BE2C (cell line): ENCODE measurements around the gene FAM193A.
A peak's percentile ranks its signal among the peaks of the same experiment; 100 is the strongest.

Experiments used
- DNase-seq: peaks from one replicate; pipeline ENCODE4 v3.0.0-alpha.2; 2020
- H3K27me3 ChIP-seq: fragments of 250-450 bp; sonication (Bioruptor Pico); 2 replicates; pipeline ENCODE4 v1.5.1; 2020; ENCODE audit warnings: mild to moderate bottlenecking
- H3K36me3 ChIP-seq: fragments of 250-450 bp; sonication (Bioruptor Pico); 2 replicates; pipeline ENCODE4 v1.5.1; 2020; ENCODE audit warnings: mild to moderate bottlenecking
- H3K4me1 ChIP-seq: fragments of 250-450 bp; sonication (Bioruptor Pico); 2 replicates; pipeline ENCODE4 v1.5.1; 2020
- H3K4me3 ChIP-seq: 2 replicates; pipeline ENCODE4 v1.5.1; 2011; ENCODE audit warnings: low read depth, low read length
- H3K9me3 ChIP-seq: fragments of 250-450 bp; sonication (Bioruptor Pico); 2 replicates; pipeline ENCODE4 v1.5.1; 2020
- TF ChIP-seq, protein P1 (sequence below): IDR thresholded peaks from 2 replicates; pipeline ENCODE4 v1.5.1; 2012; ENCODE audit warnings: mild to moderate bottlenecking, low read depth, low read length

FAM193A gene

GRCh38 chr4:2515830-2516550 lies 20.5 kb upstream of the FAM193A start:
- H3K4me1 ChIP-seq, result no peaks in the 10 kb centered on the region
- no peaks in the 10 kb centered on the region for H3K27me3 ChIP-seq
- TF ChIP-seq, protein P1, sequence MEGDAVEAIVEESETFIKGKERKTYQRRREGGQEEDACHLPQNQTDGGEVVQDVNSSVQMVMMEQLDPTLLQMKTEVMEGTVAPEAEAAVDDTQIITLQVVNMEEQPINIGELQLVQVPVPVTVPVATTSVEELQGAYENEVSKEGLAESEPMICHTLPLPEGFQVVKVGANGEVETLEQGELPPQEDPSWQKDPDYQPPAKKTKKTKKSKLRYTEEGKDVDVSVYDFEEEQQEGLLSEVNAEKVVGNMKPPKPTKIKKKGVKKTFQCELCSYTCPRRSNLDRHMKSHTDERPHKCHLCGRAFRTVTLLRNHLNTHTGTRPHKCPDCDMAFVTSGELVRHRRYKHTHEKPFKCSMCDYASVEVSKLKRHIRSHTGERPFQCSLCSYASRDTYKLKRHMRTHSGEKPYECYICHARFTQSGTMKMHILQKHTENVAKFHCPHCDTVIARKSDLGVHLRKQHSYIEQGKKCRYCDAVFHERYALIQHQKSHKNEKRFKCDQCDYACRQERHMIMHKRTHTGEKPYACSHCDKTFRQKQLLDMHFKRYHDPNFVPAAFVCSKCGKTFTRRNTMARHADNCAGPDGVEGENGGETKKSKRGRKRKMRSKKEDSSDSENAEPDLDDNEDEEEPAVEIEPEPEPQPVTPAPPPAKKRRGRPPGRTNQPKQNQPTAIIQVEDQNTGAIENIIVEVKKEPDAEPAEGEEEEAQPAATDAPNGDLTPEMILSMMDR, result no peak
- H3K36me3 ChIP-seq, result peaks cover 39% of the 10 kb centered on the region
- H3K9me3 ChIP-seq, result no peaks in the 10 kb centered on the region
- H3K4me3 ChIP-seq, result no peak overlapping the region
- no peak for DNase-seq

- Histone ChIP-seq H3K9me3 (no peaks in the 10 kb centered on the region), H3K4me3 (no peak overlapping the region), H3K4me1 (no peaks in the 10 kb centered on the region), H3K27me3 (no peaks in the 10 kb centered on the region), H3K36me3 (peaks cover 38% of the 10 kb centered on the region)
- DNase-seq, result no peak
- TF ChIP-seq, protein P1, result no peak
Observed at GRCh38 chr4:2516635-2517034, 19.8 kb upstream of the FAM193A start.

DNA sequence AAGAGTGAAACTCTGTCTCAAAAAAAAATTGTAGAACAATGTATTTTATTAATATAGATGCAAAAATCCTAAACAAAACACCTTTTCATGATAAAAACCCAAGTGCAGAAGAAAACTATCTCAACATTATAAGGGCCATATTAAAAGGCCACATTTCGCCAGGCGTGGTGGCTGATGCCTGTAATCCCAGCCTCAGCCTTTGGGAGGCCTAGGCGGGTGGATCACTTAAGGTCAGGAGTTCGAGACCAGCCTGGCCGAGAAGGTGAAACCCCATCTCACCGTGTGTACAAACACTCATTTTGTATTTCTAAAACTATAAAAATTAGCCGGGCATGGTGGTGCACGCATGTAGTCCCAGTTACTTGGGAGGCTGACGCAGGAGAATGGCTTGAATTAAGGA lies 9.9 kb upstream of the FAM193A start:
- no peaks in the 10 kb centered on the region for H3K27me3 ChIP-seq
- H3K4me3 ChIP-seq, result no peak overlapping the region
- H3K4me1 ChIP-seq, result no peaks in the 10 kb centered on the region
- no peaks in the 10 kb centered on the region for H3K9me3 ChIP-seq
- H3K36me3 ChIP-seq, result no peaks in the 10 kb centered on the region
- TF ChIP-seq, protein P1, result no peak
- DNase-seq, result no peak

GRCh38 chr4:2534904-2535375 lies 1.5 kb upstream of the FAM193A start:
- Histone ChIP-seq H3K4me1 (peaks cover 5% of the 10 kb centered on the region; the same call in 1 of the 2 replicates), H3K9me3 (no peaks in the 10 kb centered on the region), H3K4me3 (peak overlapping the region; percentile 83), H3K36me3 (peaks cover 7% of the 10 kb centered on the region), H3K27me3 (no peaks in the 10 kb centered on the region)
- no peak for DNase-seq
- TF ChIP-seq, protein P1, result no peak

- TF ChIP-seq, protein P1, result peak; percentile 22; the same call in 1 of the 2 replicates
- H3K4me3 ChIP-seq, result peak overlapping the region; percentile 83
- DNase-seq, result peak; percentile 66
- H3K4me1 ChIP-seq, result peaks cover 5% of the 10 kb centered on the region; the same call in 1 of the 2 replicates
- no peaks in the 10 kb centered on the region for H3K27me3 ChIP-seq
- H3K36me3 ChIP-seq, result peaks cover 7% of the 10 kb centered on the region
- no peaks in the 10 kb centered on the region for H3K9me3 ChIP-seq
Observed at GRCh38 chr4:2535376-2536192, 863 bp upstream of the FAM193A start.
